Uterus (tissue), 2 donors: ENCODE results near the gene SELENOS.

Experiments used
- CTCF ChIP-seq, 4 experiments: fragments of 200-600 bp in 2 of 4; fragments of 450-650 bp in 2 of 4; sonication (generic) in 2 of 4; IDR thresholded peaks; one replicate each; pipeline ENCODE4 v1.5.1; 2016 to 2019; ENCODE audit warnings: antibody characterized with exemption in 4 of 4, mild to moderate bottlenecking in 2 of 4, moderate library complexity in 1 of 4
- POLR2A ChIP-seq, 2 donors: fragments of 450-650 bp; IDR thresholded peaks; one replicate each; pipeline ENCODE4 v1.6.1; 2016; ENCODE audit warnings: antibody characterized with exemption in 2 of 2, mild to moderate bottlenecking in 1 of 2, moderate library complexity in 1 of 2

- TF ChIP-seq CTCF (IDR thresholded peaks at IDR 0.05) (no peak), POLR2A (IDR thresholded peaks at IDR 0.05) (no peak)
Measured at GRCh38 chr15:101250341-101250831, 26.9 kb downstream of the SELENOS start.
